Kidney (tissue), 14 donors: ENCODE results near the gene MYLK. TPM values are rescaled to one million over a fixed set of nuclear protein-coding genes. Genes with fewer than 3 reads are reported as not detected.
A peak's percentile ranks its signal among the peaks of the same experiment; 100 is the strongest.

Source experiments
- DNase-seq, 5 donors: peaks; one replicate each; pipeline ENCODE4 v3.0.0-alpha.2; 2013 to 2020
- FAIRE-seq: peaks from 2 replicates; lab custom pipeline; 2012; peaks lifted over from hg19 to GRCh38; lab: Jason Lieb, UNC
- H3K27ac ChIP-seq, 2 donors: one replicate each; pipeline ENCODE4 v1.7.0; 2013; ENCODE audit warnings: low read depth in 2 of 2, low read length in 2 of 2, inconsistent platforms in 1 of 2
- H3K27me3 ChIP-seq: one replicate; pipeline ENCODE4 v1.7.1; 2013; ENCODE audit warnings: low read length, inconsistent platforms; ENCODE audit not compliant: control insufficient read depth, insufficient read depth
- H3K36me3 ChIP-seq, 3 donors: one replicate each; pipeline versions ENCODE4 v1.7.0 to v1.7.1; 2013; ENCODE audit warnings: low read length in 3 of 3, control low read depth in 1 of 3, inconsistent platforms in 1 of 3; ENCODE audit not compliant: insufficient read depth in 3 of 3, control insufficient read depth in 2 of 3
- H3K4me1 ChIP-seq, 3 donors: one replicate each; pipeline versions ENCODE4 v1.7.0 to v1.7.1; 2013; ENCODE audit warnings: low read length in 3 of 3, inconsistent platforms in 1 of 3, low read depth in 1 of 3; ENCODE audit not compliant: control insufficient read depth in 2 of 3, insufficient read depth in 2 of 3
- H3K4me3 ChIP-seq, 3 donors: one replicate each; pipeline versions ENCODE4 v1.7.0 to v1.8.1; 2013; ENCODE audit warnings: low read length in 3 of 3, control low read depth in 1 of 3, inconsistent platforms in 1 of 3
- H3K9ac ChIP-seq, 3 donors: one replicate each; pipeline versions ENCODE4 v1.7.0 to v1.7.1; 2013; ENCODE audit warnings: low read length in 3 of 3, control low read depth in 1 of 3, inconsistent platforms in 1 of 3
- H3K9me3 ChIP-seq, 3 donors: one replicate each; pipeline versions ENCODE4 v1.7.0 to v1.7.1; 2013; ENCODE audit warnings: low read length in 3 of 3, control low read depth in 1 of 3, inconsistent platforms in 1 of 3; ENCODE audit not compliant: control insufficient read depth in 2 of 3, insufficient read depth in 1 of 3
- CTCF ChIP-seq: IDR thresholded peaks from 3 replicates; pipeline ENCODE4 v1.5.1; 2012; ENCODE audit warnings: mild to moderate bottlenecking, moderate library complexity, borderline replicate concordance; ENCODE audit not compliant: insufficient read depth; ENCODE audit errors: extremely low read depth
- intact Hi-C: fragments of 100-400 bp; cut with DNase I; formaldehyde crosslinking; loops from one replicate; pipeline ENCODE4 v1.11.1; 2022
- polyA plus RNA-seq: library from polyadenylated mRNA; stranded (reverse); fragments of 350-450 nt; fragmentation: Illumina TruSeq; extraction: RNeasy Lipid Tissue Mini Kit (QIAGEN cat#74804); gene quantifications from one replicate; pipeline ENCODE4 v1.2.3, GENCODE V29; 2014; ENCODE audit warnings: low read depth, low replicate concordance; ENCODE audit not compliant: insufficient read depth
- total RNA-seq: library from RNA; stranded (reverse); fragmentation: NEBNext Ultra II Directional; extraction: Animal tissue kit (Norgen Biotek cat#: 25700); gene quantifications from one replicate; pipeline ENCODE4 v1.2.1, GENCODE V29; 2021
- donor health status: control.
- donor health status: control.
- donor health status: control.
- donor health status: control.
- donor health status: control.
- donor health status: DM: yes; HTN: yes; CAD: no.
- donor health status: Normal renal cell carcinoma (clear cell type).

MYLK gene
- total and polyA plus RNA-seq, 2 donors from 2014 or later, result 25.3 to 164 TPM

GRCh38 chr3:123750659-123751420 is 133.3 kb downstream of the MYLK start:
- FAIRE-seq, result no peak
- no peak for DNase-seq
- Histone ChIP-seq H3K9ac (peak overlapping the region in 1 of 3 donors; percentile 4), H3K36me3 (peaks cover 0 to 3% (median 0%) of the 10 kb centered on the region in 3 donors), H3K27me3 (no peaks in the 10 kb centered on the region), H3K27ac (peak overlapping the region; percentile 86 to 96), H3K4me1 (peaks cover 7 to 61% (median 31%) of the 10 kb centered on the region in 3 donors), H3K9me3 (no peaks in the 10 kb centered on the region), H3K4me3 (no peak overlapping the region)
- intact Hi-C loops, result no loop called here
- TF ChIP-seq CTCF, result no peak

GRCh38 chr3:123750209-123750608 is 133.9 kb downstream of the MYLK start:
- H3K27me3 ChIP-seq, result no peaks in the 10 kb centered on the region
- H3K4me1 ChIP-seq, result peaks cover 7 to 59% (median 26%) of the 10 kb centered on the region in 3 donors
- H3K27ac ChIP-seq, result peak overlapping the region; percentile 86 to 96
- intact Hi-C loops, result no loop called here
- H3K9ac ChIP-seq, result peak overlapping the region in 1 of 3 donors; percentile 4
- H3K4me3 ChIP-seq, result no peak overlapping the region
- TF ChIP-seq CTCF, result no peak
- no peak for FAIRE-seq
- no peaks in the 10 kb centered on the region for H3K9me3 ChIP-seq
- peaks cover 0 to 3% (median 0%) of the 10 kb centered on the region in 3 donors for H3K36me3 ChIP-seq
- no peak for DNase-seq

GRCh38 chr3:123749711-123750110 is 134.4 kb downstream of the MYLK start:
- peak overlapping the region; percentile 86 to 96 for H3K27ac ChIP-seq
- H3K9me3 ChIP-seq, result no peaks in the 10 kb centered on the region
- DNase-seq (no peak), FAIRE-seq (no peak)
- H3K4me3 ChIP-seq, result no peak overlapping the region
- intact Hi-C loops, result no loop called here
- H3K27me3 ChIP-seq, result no peaks in the 10 kb centered on the region
- no peak overlapping the region for H3K9ac ChIP-seq
- H3K36me3 ChIP-seq, result peaks cover 0 to 3% (median 0%) of the 10 kb centered on the region in 3 donors
- peaks cover 7 to 59% (median 23%) of the 10 kb centered on the region in 3 donors for H3K4me1 ChIP-seq
- TF ChIP-seq CTCF, result no peak
